Measurements from ENCODE around the gene RING1. TPM values are rescaled to one million over a fixed set of nuclear protein-coding genes. Genes with fewer than 3 reads are reported as not detected.

The RING1 gene
- total RNA-seq, 2 experiments from 2014 or later = 31.8 to 40.0 TPM

DNA sequence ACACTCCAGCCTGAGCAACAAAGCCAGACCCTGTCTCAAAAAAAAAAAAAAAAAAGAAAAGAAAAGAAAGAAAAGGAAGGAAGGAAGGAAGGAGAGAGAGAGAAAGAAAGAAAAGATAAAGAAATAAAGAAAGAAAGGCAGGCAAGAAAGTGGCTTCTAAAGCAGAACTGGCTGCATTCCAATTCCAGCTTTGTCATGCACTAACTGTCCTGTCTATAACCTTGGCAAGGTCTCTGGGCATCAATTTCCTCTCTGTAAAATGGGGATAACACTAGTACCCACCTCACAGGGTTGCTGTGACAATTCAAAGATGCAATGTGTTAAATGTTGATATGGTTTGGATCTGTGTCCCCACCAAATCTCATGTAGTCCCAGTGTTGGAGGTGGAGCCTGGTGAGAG, 28.0 kb downstream of the RING1 start:
- no peaks in the 10 kb centered on the region for H3K36me3 ChIP-seq (ENCODE audit: insufficient read depth, low read length)
- no peaks in the 10 kb centered on the region for H3K4me1 ChIP-seq (ENCODE audit: insufficient read depth, low read length, poor library complexity, severe bottlenecking)
- no peaks in the 10 kb centered on the region for H4K20me1 ChIP-seq (ENCODE audit: insufficient read depth, low read length)
- no peak overlapping the region for H3K27ac ChIP-seq (ENCODE audit: low read depth, low read length, poor library complexity, severe bottlenecking)
- intact Hi-C loops (cut with micrococcal nuclease; ENCODE audit: unreplicated experiment) = no loop called here
- H3K4me2 ChIP-seq (ENCODE audit: low read length) = no peak overlapping the region
- H2AFZ ChIP-seq (ENCODE audit: low read length) = no peak overlapping the region
- BruUV-seq (replicated peaks) = no TSS peak
- DNase-seq (ENCODE audit: low spot score) = no peak
- TF ChIP-seq EZH2phosphoT487 (IDR thresholded peaks at IDR 0.05; ENCODE audit: borderline replicate concordance, low read depth, low read length) = no peak
- TF ChIP-seq, protein P1, sequence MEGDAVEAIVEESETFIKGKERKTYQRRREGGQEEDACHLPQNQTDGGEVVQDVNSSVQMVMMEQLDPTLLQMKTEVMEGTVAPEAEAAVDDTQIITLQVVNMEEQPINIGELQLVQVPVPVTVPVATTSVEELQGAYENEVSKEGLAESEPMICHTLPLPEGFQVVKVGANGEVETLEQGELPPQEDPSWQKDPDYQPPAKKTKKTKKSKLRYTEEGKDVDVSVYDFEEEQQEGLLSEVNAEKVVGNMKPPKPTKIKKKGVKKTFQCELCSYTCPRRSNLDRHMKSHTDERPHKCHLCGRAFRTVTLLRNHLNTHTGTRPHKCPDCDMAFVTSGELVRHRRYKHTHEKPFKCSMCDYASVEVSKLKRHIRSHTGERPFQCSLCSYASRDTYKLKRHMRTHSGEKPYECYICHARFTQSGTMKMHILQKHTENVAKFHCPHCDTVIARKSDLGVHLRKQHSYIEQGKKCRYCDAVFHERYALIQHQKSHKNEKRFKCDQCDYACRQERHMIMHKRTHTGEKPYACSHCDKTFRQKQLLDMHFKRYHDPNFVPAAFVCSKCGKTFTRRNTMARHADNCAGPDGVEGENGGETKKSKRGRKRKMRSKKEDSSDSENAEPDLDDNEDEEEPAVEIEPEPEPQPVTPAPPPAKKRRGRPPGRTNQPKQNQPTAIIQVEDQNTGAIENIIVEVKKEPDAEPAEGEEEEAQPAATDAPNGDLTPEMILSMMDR (conservative IDR thresholded peaks at IDR 0.05; ENCODE audit: low read length) = no peak
- no peak overlapping the region for H3K4me3 ChIP-seq (ENCODE audit: low read depth, low read length, poor library complexity, severe bottlenecking)
- ChIA-PET POLR2A (interaction anchor here (0.6 kb wide), 2 partner anchors 75 to 1497 kb away, joined by 3 to 4 read pairs; no protein-coding TSS in a partner anchor), CTCF (ENCODE audit: unreplicated experiment) (no interaction called here)
- no peaks in the 10 kb centered on the region for H3K9me3 ChIP-seq (ENCODE audit: low read length)
- no peaks in the 10 kb centered on the region for H3K79me2 ChIP-seq (ENCODE audit: insufficient read depth, low read depth, low read length)
- H3K9me2 ChIP-seq (ENCODE audit: insufficient read depth, low read length) = no peaks in the 10 kb centered on the region

DNA sequence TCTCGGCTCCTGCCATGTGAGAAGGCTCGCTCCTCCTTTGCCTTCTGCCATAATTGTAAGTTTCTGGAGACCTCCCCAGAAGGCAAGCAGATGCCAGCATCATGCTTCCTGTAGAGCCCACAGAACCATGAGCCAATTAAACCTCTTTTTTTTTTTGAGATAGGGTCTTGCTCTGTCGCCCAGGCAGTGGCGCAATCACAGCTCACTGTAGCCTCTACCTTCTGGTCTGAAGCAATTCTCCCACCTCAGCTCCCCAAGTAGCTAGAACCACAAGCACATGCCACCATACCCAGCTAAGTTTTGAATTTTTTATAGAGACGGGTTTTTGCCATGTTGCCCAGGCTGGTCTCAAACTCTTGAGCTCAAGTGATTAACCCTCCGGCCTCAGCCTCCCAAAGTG, 28.6 kb downstream of the RING1 start:
- POLR2A ChIA-PET = no interaction called here
- BruUV-seq (replicated peaks) = no TSS peak
- H4K20me1 ChIP-seq (ENCODE audit: insufficient read depth, low read length) = no peaks in the 10 kb centered on the region
- intact Hi-C loops (cut with micrococcal nuclease; ENCODE audit: unreplicated experiment) = no loop called here
- DNase-seq (ENCODE audit: low spot score) = no peak
- no peak overlapping the region for H3K4me3 ChIP-seq (ENCODE audit: low read depth, low read length, poor library complexity, severe bottlenecking)
- CTCF ChIA-PET (ENCODE audit: unreplicated experiment) = no interaction called here
- no peak overlapping the region for H3K27ac ChIP-seq (ENCODE audit: low read depth, low read length, poor library complexity, severe bottlenecking)
- no peak overlapping the region for H2AFZ ChIP-seq (ENCODE audit: low read length)
- TF ChIP-seq, protein P1 (conservative IDR thresholded peaks at IDR 0.05; ENCODE audit: low read length) = no peak
- TF ChIP-seq EZH2phosphoT487 (IDR thresholded peaks at IDR 0.05; ENCODE audit: borderline replicate concordance, low read depth, low read length) = no peak
- H3K4me2 ChIP-seq (ENCODE audit: low read length) = no peak overlapping the region
- H3K4me1 ChIP-seq (ENCODE audit: insufficient read depth, low read length, poor library complexity, severe bottlenecking) = no peaks in the 10 kb centered on the region
- H3K79me2 ChIP-seq (ENCODE audit: insufficient read depth, low read depth, low read length) = no peaks in the 10 kb centered on the region
- H3K36me3 ChIP-seq (ENCODE audit: insufficient read depth, low read length) = no peaks in the 10 kb centered on the region
- no peaks in the 10 kb centered on the region for H3K9me3 ChIP-seq (ENCODE audit: low read length)
- no peaks in the 10 kb centered on the region for H3K9me2 ChIP-seq (ENCODE audit: insufficient read depth, low read length)

DNA sequence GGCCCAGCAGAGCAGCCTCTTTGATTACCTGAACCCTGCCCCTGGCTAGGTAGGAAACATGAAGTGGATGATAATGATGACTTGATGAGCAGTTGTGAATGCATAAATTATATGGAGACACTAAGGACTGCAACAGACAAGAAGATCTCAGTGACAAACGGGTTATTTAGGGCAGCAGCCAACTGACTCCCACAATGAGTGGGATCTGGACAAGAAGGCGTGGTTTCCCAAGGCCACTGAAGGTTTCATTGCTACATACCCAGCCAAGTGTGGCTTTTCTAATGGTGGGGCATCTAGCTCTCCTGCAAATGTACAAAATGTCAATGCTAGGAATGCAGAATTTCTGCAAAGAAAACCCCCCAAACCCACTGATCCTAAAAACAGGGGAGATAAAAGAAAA, 29.4 kb downstream of the RING1 start:
- no TSS peak for BruUV-seq (replicated peaks)
- Histone ChIP-seq H3K9me3 (ENCODE audit: low read length) (no peaks in the 10 kb centered on the region), H3K4me2 (ENCODE audit: low read length) (no peak overlapping the region), H3K4me3 (ENCODE audit: low read depth, low read length, poor library complexity, severe bottlenecking) (no peak overlapping the region), H3K79me2 (ENCODE audit: insufficient read depth, low read depth, low read length) (no peaks in the 10 kb centered on the region), H3K4me1 (ENCODE audit: insufficient read depth, low read length, poor library complexity, severe bottlenecking) (no peaks in the 10 kb centered on the region), H4K20me1 (ENCODE audit: insufficient read depth, low read length) (no peaks in the 10 kb centered on the region), H3K27ac (ENCODE audit: low read depth, low read length, poor library complexity, severe bottlenecking) (no peak overlapping the region), H3K9me2 (ENCODE audit: insufficient read depth, low read length) (no peaks in the 10 kb centered on the region), H3K36me3 (ENCODE audit: insufficient read depth, low read length) (no peaks in the 10 kb centered on the region), H2AFZ (ENCODE audit: low read length) (no peak overlapping the region)
- no peak for DNase-seq (ENCODE audit: low spot score)
- ChIA-PET CTCF (ENCODE audit: unreplicated experiment) (no interaction called here), POLR2A (interaction anchor here (1.1 kb wide), 1 partner anchor 18 kb away, joined by 3 read pairs; no protein-coding TSS in a partner anchor)
- intact Hi-C loops (cut with micrococcal nuclease; ENCODE audit: unreplicated experiment) = no loop called here
- TF ChIP-seq EZH2phosphoT487 (IDR thresholded peaks at IDR 0.05; ENCODE audit: borderline replicate concordance, low read depth, low read length) = no peak
- TF ChIP-seq, protein P1 (conservative IDR thresholded peaks at IDR 0.05; ENCODE audit: low read length) = no peak
